ENCODE measurements around the gene LINS1.
"Not testable (repeated sequence)": the region's sequence is repeated elsewhere in the genome, so short reads cannot be mapped to it uniquely, and the experiment has no call there.

The LINS1 gene

GRCh38 chr15:100601617-100602063, 344 bp downstream of the LINS1 start:
- DNase-seq (ENCODE audit: low read depth in 3 of 3, low spot score in 1 of 3): no peak

GRCh38 chr15:100601163-100601562, 821 bp downstream of the LINS1 start:
- DNase-seq (ENCODE audit: low read depth in 3 of 3, low spot score in 1 of 3): no peak

- no peak for DNase-seq (ENCODE audit: low read depth in 3 of 3, low spot score in 1 of 3)
Observed at GRCh38 chr15:100598655-100599054, 3.3 kb downstream of the LINS1 start.

GRCh38 chr15:100597862-100598261, 4.1 kb downstream of the LINS1 start:
- DNase-seq (ENCODE audit: low read depth in 3 of 3, low spot score in 1 of 3): no peak

GRCh38 chr15:100596792-100597191, 5.2 kb downstream of the LINS1 start:
- peak; percentile 68 to 83 (median 69) for DNase-seq (ENCODE audit: low read depth in 3 of 3, low spot score in 1 of 3)

- no peak for DNase-seq (ENCODE audit: low read depth in 3 of 3, low spot score in 1 of 3)
Observed at GRCh38 chr15:100595964-100596363, 6.0 kb downstream of the LINS1 start.

- no peak for DNase-seq (ENCODE audit: low read depth in 3 of 3, low spot score in 1 of 3)
Observed at GRCh38 chr15:100593431-100593830, 8.6 kb downstream of the LINS1 start.

GRCh38 chr15:100592898-100593297, 9.1 kb downstream of the LINS1 start:
- DNase-seq (ENCODE audit: low read depth in 3 of 3, low spot score in 1 of 3): no peak

- DNase-seq (ENCODE audit: low read depth in 3 of 3, low spot score in 1 of 3): no peak
Observed at GRCh38 chr15:100591835-100592234, 10.1 kb downstream of the LINS1 start.

GRCh38 chr15:100591163-100591562, 10.8 kb downstream of the LINS1 start:
- DNase-seq (ENCODE audit: low read depth in 3 of 3, low spot score in 1 of 3): not testable (repeated sequence)

GRCh38 chr15:100588638-100589242, 13.2 kb downstream of the LINS1 start:
- DNase-seq (ENCODE audit: low read depth in 3 of 3, low spot score in 1 of 3): no peak

GRCh38 chr15:100580414-100580813, 21.6 kb downstream of the LINS1 start:
- DNase-seq (ENCODE audit: low read depth in 3 of 3, low spot score in 1 of 3): no peak

GRCh38 chr15:100573526-100573925, 28.5 kb downstream of the LINS1 start:
- DNase-seq (ENCODE audit: low read depth in 3 of 3, low spot score in 1 of 3): no peak

- no peak for DNase-seq (ENCODE audit: low read depth in 3 of 3, low spot score in 1 of 3)
Observed at GRCh38 chr15:100572362-100572983, 29.5 kb downstream of the LINS1 start.

GRCh38 chr15:100571592-100572167, 30.3 kb downstream of the LINS1 start:
- no peak for DNase-seq (ENCODE audit: low read depth in 3 of 3, low spot score in 1 of 3)

- no peak for DNase-seq (ENCODE audit: low read depth in 3 of 3, low spot score in 1 of 3)
Observed at GRCh38 chr15:100570735-100571313, 31.2 kb downstream of the LINS1 start.

GRCh38 chr15:100570275-100570674, 31.7 kb downstream of the LINS1 start:
- no peak for DNase-seq (ENCODE audit: low read depth in 3 of 3, low spot score in 1 of 3)

GRCh38 chr15:100569391-100569790, 32.6 kb downstream of the LINS1 start:
- no peak for DNase-seq (ENCODE audit: low read depth in 3 of 3, low spot score in 1 of 3)

GRCh38 chr15:100566850-100567628, 34.9 kb downstream of the LINS1 start:
- no peak for DNase-seq (ENCODE audit: low read depth in 3 of 3, low spot score in 1 of 3)

- DNase-seq (ENCODE audit: low read depth in 3 of 3, low spot score in 1 of 3): no peak
Observed at GRCh38 chr15:100565591-100565990, 36.4 kb downstream of the LINS1 start.

GRCh38 chr15:100560323-100560722, 41.7 kb downstream of the LINS1 start:
- no peak for DNase-seq (ENCODE audit: low read depth in 3 of 3, low spot score in 1 of 3)

All from stimulated activated CD4-positive, alpha-beta T cell treated with anti-CD3 and anti-CD28 coated beads, TNF-alpha, amount 100 ng/mL, for 1 hour (primary cell).